Ishikawa (cell line): ENCODE results near the gene ST14.

ENCODE experiments used
- EP300 ChIP-seq: IDR thresholded peaks from 2 replicates; pipeline ENCODE4 v1.6.1; 2012; ENCODE audit warnings: borderline replicate concordance
- TAF1 ChIP-seq: IDR thresholded peaks from 2 replicates; pipeline ENCODE4 v1.6.1; 2012; ENCODE audit warnings: low read depth, mild to moderate bottlenecking

- TF ChIP-seq EP300 (no peak), TAF1 (no peak)
Observed at GRCh38 chr11:130177782-130178181, 18.2 kb downstream of the ST14 start.
